Measurements from ENCODE around the gene MEI4. TPM values are rescaled to one million over a fixed set of nuclear protein-coding genes. Genes with fewer than 3 reads are reported as not detected.

The MEI4 gene
- total RNA-seq, 1 experiment from 2014 or later, result 0.20 TPM

DNA sequence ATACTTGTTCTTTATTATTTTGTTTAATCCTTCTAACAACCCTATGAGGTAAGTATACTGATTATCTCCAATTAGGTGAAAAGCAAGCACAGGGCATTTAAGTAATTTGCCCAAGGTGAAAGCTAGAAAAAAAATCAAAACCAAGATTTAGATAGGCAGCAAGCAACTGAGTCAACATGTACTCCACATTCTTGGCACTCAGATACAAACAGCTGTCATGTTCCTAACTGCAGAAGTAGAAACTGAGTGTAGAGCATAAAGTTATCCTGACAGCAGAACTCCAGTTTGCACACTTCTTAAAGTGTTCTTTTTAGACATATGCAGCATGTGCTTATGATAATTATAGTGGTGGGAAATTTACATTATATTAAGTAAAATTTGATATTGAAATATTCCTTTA lies 278.1 kb downstream of the MEI4 start:
- no peak for DNase-seq (ENCODE audit: low spot score)
- H3K4me3 Mint-ChIP-seq, result no peak overlapping the region
- no peak overlapping the region for H3K27ac Mint-ChIP-seq
- no peaks in the 10 kb centered on the region for H3K27me3 Mint-ChIP-seq (ENCODE audit: low read depth)
- H3K4me1 Mint-ChIP-seq, result no peaks in the 10 kb centered on the region
- H3K36me3 Mint-ChIP-seq, result no peaks in the 10 kb centered on the region
- ATAC-seq, result no peak
- CTCF ChIA-PET, result interaction anchor here (0.8 kb wide), 1 partner anchor 311 kb away, joined by 3 read pairs; no protein-coding TSS in a partner anchor
- TF ChIP-seq, protein P1, sequence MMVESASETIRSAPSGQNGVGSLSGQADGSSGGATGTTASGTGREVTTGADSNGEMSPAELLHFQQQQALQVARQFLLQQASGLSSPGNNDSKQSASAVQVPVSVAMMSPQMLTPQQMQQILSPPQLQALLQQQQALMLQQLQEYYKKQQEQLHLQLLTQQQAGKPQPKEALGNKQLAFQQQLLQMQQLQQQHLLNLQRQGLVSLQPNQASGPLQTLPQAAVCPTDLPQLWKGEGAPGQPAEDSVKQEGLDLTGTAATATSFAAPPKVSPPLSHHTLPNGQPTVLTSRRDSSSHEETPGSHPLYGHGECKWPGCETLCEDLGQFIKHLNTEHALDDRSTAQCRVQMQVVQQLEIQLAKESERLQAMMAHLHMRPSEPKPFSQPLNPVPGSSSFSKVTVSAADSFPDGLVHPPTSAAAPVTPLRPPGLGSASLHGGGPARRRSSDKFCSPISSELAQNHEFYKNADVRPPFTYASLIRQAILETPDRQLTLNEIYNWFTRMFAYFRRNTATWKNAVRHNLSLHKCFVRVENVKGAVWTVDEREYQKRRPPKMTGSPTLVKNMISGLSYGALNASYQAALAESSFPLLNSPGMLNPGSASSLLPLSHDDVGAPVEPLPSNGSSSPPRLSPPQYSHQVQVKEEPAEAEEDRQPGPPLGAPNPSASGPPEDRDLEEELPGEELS (CRISPR knock-in tag; IDR thresholded peaks at IDR 0.05), result no peak
- no peak for TF ChIP-seq USF2 (CRISPR knock-in tag; IDR thresholded peaks at IDR 0.05)
- no peaks in the 10 kb centered on the region for H3K9me3 Mint-ChIP-seq
- POLR2A ChIA-PET, result no interaction called here

DNA sequence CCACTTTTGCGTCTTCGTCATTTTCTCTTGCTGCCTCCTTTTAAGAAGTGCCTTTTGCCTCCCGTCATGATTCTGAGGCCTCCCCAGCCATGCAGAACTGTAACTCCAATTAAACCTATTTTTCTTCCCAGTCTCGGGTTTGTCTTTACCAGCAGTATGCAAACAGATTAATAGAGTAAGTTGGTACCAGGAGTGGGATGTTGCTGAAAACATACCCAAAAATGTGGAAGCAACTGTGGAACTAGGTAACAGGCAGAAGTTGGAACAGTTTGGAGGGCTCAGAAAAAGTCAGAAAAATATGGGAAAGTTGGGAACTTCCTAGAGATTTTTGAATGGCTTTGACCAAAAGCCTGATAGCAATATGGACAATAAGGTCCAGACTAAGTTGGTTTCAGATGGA lies 309.2 kb downstream of the MEI4 start:
- Mint-ChIP-seq H3K27me3 (ENCODE audit: low read depth) (peaks cover 4% of the 10 kb centered on the region; the same call in 1 of the 2 replicates), H3K4me1 (no peaks in the 10 kb centered on the region), H3K27ac (no peak overlapping the region), H3K9me3 (peaks cover 50% of the 10 kb centered on the region), H3K4me3 (no peak overlapping the region), H3K36me3 (peaks cover 33% of the 10 kb centered on the region)
- TF ChIP-seq CREM (CRISPR knock-in tag; IDR thresholded peaks at IDR 0.05) (no peak), STAT6 (CRISPR knock-in tag; conservative IDR thresholded peaks at IDR 0.05; ENCODE audit: low read depth) (no peak), ZNF232 (CRISPR knock-in tag; IDR thresholded peaks at IDR 0.05) (no peak)
- POLR2A ChIA-PET, result no interaction called here
- CTCF ChIA-PET, result no interaction called here
- ATAC-seq (no peak), DNase-seq (ENCODE audit: low spot score) (no peak)

DNA sequence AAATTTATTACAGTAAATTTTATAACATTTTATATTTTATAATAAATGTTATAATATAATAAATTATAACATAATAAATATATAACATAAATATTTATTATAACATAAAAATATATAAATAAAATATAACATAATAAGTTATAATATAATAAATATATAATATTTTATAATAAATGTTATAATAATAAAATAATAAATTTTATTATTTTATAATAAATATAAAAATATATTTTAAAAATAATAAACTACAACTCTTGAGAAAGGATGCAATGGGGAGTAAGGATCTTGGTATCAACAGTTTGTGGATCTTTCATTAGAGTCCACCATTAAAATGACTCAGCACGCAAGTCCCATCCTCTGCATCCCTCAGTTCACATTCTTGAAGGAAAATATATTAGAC lies 312.6 kb downstream of the MEI4 start:
- ATAC-seq, result no peak
- no peak for DNase-seq (ENCODE audit: low spot score)
- Mint-ChIP-seq H3K4me3 (no peak overlapping the region), H3K27ac (no peak overlapping the region), H3K27me3 (ENCODE audit: low read depth) (peaks cover 4% of the 10 kb centered on the region; the same call in 1 of the 2 replicates), H3K4me1 (no peaks in the 10 kb centered on the region), H3K9me3 (peaks cover 47% of the 10 kb centered on the region), H3K36me3 (peaks cover 33% of the 10 kb centered on the region)
- CTCF ChIA-PET, result no interaction called here
- POLR2A ChIA-PET, result no interaction called here
- TF ChIP-seq PRRX2 (CRISPR knock-in tag; IDR thresholded peaks at IDR 0.05) (no peak), SP1 (CRISPR knock-in tag; conservative IDR thresholded peaks at IDR 0.05) (no peak), HMGA2 (CRISPR knock-in tag; IDR thresholded peaks at IDR 0.05) (peak; percentile 97)
- TF ChIP-seq, protein P2, sequence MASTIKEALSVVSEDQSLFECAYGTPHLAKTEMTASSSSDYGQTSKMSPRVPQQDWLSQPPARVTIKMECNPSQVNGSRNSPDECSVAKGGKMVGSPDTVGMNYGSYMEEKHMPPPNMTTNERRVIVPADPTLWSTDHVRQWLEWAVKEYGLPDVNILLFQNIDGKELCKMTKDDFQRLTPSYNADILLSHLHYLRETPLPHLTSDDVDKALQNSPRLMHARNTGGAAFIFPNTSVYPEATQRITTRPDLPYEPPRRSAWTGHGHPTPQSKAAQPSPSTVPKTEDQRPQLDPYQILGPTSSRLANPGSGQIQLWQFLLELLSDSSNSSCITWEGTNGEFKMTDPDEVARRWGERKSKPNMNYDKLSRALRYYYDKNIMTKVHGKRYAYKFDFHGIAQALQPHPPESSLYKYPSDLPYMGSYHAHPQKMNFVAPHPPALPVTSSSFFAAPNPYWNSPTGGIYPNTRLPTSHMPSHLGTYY (CRISPR knock-in tag; IDR thresholded peaks at IDR 0.05), result no peak

- Mint-ChIP-seq H3K9me3 (peaks cover 28% of the 10 kb centered on the region), H3K4me3 (no peak overlapping the region), H3K36me3 (no peaks in the 10 kb centered on the region), H3K27ac (no peak overlapping the region), H3K4me1 (no peaks in the 10 kb centered on the region), H3K27me3 (ENCODE audit: low read depth) (no peaks in the 10 kb centered on the region)
- TF ChIP-seq, protein P3, sequence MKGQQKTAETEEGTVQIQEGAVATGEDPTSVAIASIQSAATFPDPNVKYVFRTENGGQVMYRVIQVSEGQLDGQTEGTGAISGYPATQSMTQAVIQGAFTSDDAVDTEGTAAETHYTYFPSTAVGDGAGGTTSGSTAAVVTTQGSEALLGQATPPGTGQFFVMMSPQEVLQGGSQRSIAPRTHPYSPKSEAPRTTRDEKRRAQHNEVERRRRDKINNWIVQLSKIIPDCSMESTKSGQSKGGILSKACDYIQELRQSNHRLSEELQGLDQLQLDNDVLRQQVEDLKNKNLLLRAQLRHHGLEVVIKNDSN (CRISPR knock-in tag; IDR thresholded peaks at IDR 0.05), result no peak
- TF ChIP-seq NR2C2 (CRISPR knock-in tag; IDR thresholded peaks at IDR 0.05) (no peak), OVOL2 (CRISPR knock-in tag; IDR thresholded peaks at IDR 0.05; ENCODE audit: borderline replicate concordance) (no peak), ZNF396 (CRISPR knock-in tag; IDR thresholded peaks at IDR 0.05; ENCODE audit: borderline replicate concordance) (no peak)
- POLR2A ChIA-PET, result no interaction called here
- no peak for ATAC-seq
- CTCF ChIA-PET, result no interaction called here
- no peak for DNase-seq (ENCODE audit: low spot score)
Observed at GRCh38 chr6:77972334-77972733, 319.5 kb downstream of the MEI4 start.

Other genes with a start within 250 kb of the MEI4 start
- gene HTR1B, start 189.5 kb upstream of the MEI4 start, total RNA-seq (2021), result 1.5 to 1.7 TPM (median 1.6 TPM) in 3 replicates

Measured in WTC11 (cell line).